Adrenal gland (tissue), 12 donors: ENCODE data around the gene RAB26. TPM values are rescaled to one million over a fixed set of nuclear protein-coding genes. Genes with fewer than 3 reads are reported as not detected.

Experiments
- DNase-seq, 7 donors: peaks; one replicate each; pipeline ENCODE4 v3.0.0-alpha.2; 2019 to 2020
- H3K27ac ChIP-seq, 5 donors: fragments of 200-600 bp; sonication (generic) in 4 of 5; 1 replicate in 3 of 5; 2 replicates in 2 of 5; pipeline versions ENCODE4 v1.5.1 to v1.8.0; 2016 to 2020; ENCODE audit warnings: mild to moderate bottlenecking in 1 of 5
- H3K27me3 ChIP-seq: fragments of 200-600 bp; 2 replicates; pipeline ENCODE4 v1.8.0; 2021
- H3K36me3 ChIP-seq, 2 donors: fragments of 200-600 bp; replicated peaks in 1 of 2; 1 replicate in 1 of 2; 2 replicates in 1 of 2; pipeline versions ENCODE4 v1.5.1 to v1.8.0; 2018 to 2022
- H3K4me1 ChIP-seq, 2 donors: fragments of 200-600 bp; replicated peaks in 1 of 2; 1 replicate in 1 of 2; 2 replicates in 1 of 2; pipeline versions ENCODE4 v1.5.1 to v1.8.0; 2018 to 2021
- H3K4me3 ChIP-seq, 4 donors: fragments of 200-600 bp; sonication (generic) in 3 of 4; one replicate each; pipeline ENCODE4 v1.5.1; 2016 to 2018
- H3K9me3 ChIP-seq, 3 donors: fragments of 200-600 bp; sonication (generic) in 1 of 3; replicated peaks in 1 of 3; 1 replicate in 2 of 3; 2 replicates in 1 of 3; pipeline versions ENCODE4 v1.5.1 to v1.8.0; 2016 to 2021
- POLR2A ChIP-seq, 2 donors: fragments of 450-650 bp; IDR thresholded peaks; one replicate each; pipeline ENCODE4 v1.6.1; 2017; ENCODE audit warnings: antibody characterized with exemption in 2 of 2, mild to moderate bottlenecking in 2 of 2, moderate library complexity in 1 of 2
- WGBS, 4 donors: extraction: QIAGEN DNeasy Blood & Tissue Kit in 2 of 4; methylation state at CpG; one replicate each; pipeline versions ENCODE4 v1.1.5 to v1.1.7; 2013 to 2017; 5-methylcytosine and 5-hydroxymethylcytosine counted together
- intact Hi-C, 2 donors: fragments of 100-400 bp; cut with DNase I; formaldehyde crosslinking; loops; one replicate each; pipeline versions ENCODE4 v1.14.1 to v1.15.0; 2022 to 2023
- polyA plus RNA-seq, 3 donors: library from polyadenylated mRNA; stranded (reverse); fragments of 200-250 nt in 2 of 3; fragments of 350-450 nt in 1 of 3; fragmentation: Illumina TruSeq in 1 of 3; extraction: RNeasy Lipid Tissue Mini Kit (QIAGEN cat#74804) in 1 of 3; gene quantifications; one replicate each; pipeline ENCODE4 v1.2.3, GENCODE V29; 2013 to 2014
- total RNA-seq, 9 donors: library from RNA; depleted of rRNA in 4 of 9; stranded (reverse); fragments of >200 nt in 4 of 9; fragments of 120-200 nt in 1 of 9; fragmentation: NEBNext Ultra II Directional in 1 of 9; extraction: Animal tissue kit (Norgen Biotek cat#: 25700) in 1 of 9; gene quantifications; one replicate each; pipeline versions ENCODE4 v1.1.0 to v1.2.4, GENCODE V29; 2013 to 2023
- TF ChIP-seq, protein P1 (sequence below), 6 experiments: fragments of 450-650 bp in 4 of 6; fragments of 200-600 bp in 2 of 6; sonication (generic) in 1 of 6; IDR thresholded peaks; 1 replicate in 5 of 6; 2 replicates in 1 of 6; pipeline versions ENCODE4 v1.5.1 to v1.8.0; 2016 to 2021; ENCODE audit warnings: antibody characterized with exemption in 6 of 6, mild to moderate bottlenecking in 2 of 6, moderate library complexity in 1 of 6
- donor health status: healthy with polysubstance abuse.
- donor health status: Bipolar disorder and iron deficiency.
- donor health status: DM: yes; HTN: yes; CAD: no.
- donor health status: DM: no; HTN: no; CAD: no.
- donor health status: DM: no; HTN: no; CAD: no.
- donor health status: DM: yes; HTN: yes; CAD: no.

RAB26 gene
- total and polyA plus RNA-seq, 12 donors: 0.46 to 23.1 (median 1.8) TPM; not detected in 2

GRCh38 chr16:2165861-2166260, 17.4 kb downstream of the RAB26 start:
- Histone ChIP-seq H3K9me3 (no peaks in the 10 kb centered on the region), H3K27ac (no peak overlapping the region), H3K27me3 (no peaks in the 10 kb centered on the region), H3K36me3 (peaks cover 0 to 12% of the 10 kb centered on the region in 2 donors), H3K4me3 (no peak overlapping the region), H3K4me1 (peaks cover 0 to 11% of the 10 kb centered on the region in 2 donors)
- no peak for DNase-seq
- intact Hi-C loops: loop anchor here in 1 of 2 donors (10.0 kb wide), 1 partner anchor 89 kb away; the partner anchor contains the start of gene ECI1
- WGBS, 4 donors: 90 to 97% (median 96%) methylated on average over 2 to 12 of the region's 12 CpGs
- TF ChIP-seq, protein P1, sequence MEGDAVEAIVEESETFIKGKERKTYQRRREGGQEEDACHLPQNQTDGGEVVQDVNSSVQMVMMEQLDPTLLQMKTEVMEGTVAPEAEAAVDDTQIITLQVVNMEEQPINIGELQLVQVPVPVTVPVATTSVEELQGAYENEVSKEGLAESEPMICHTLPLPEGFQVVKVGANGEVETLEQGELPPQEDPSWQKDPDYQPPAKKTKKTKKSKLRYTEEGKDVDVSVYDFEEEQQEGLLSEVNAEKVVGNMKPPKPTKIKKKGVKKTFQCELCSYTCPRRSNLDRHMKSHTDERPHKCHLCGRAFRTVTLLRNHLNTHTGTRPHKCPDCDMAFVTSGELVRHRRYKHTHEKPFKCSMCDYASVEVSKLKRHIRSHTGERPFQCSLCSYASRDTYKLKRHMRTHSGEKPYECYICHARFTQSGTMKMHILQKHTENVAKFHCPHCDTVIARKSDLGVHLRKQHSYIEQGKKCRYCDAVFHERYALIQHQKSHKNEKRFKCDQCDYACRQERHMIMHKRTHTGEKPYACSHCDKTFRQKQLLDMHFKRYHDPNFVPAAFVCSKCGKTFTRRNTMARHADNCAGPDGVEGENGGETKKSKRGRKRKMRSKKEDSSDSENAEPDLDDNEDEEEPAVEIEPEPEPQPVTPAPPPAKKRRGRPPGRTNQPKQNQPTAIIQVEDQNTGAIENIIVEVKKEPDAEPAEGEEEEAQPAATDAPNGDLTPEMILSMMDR (IDR thresholded peaks at IDR 0.05): no peak
- no peak for TF ChIP-seq POLR2A (IDR thresholded peaks at IDR 0.05)

- no peaks in the 10 kb centered on the region for H3K27me3 ChIP-seq
- intact Hi-C loops: loop anchor here in 1 of 2 donors (10.0 kb wide), 1 partner anchor 88 kb away; the partner anchor contains the start of gene ECI1
- peaks cover 0 to 18% of the 10 kb centered on the region in 2 donors for H3K36me3 ChIP-seq
- H3K4me1 ChIP-seq: peaks cover 0 to 11% of the 10 kb centered on the region in 2 donors
- no peak overlapping the region for H3K4me3 ChIP-seq
- H3K9me3 ChIP-seq: no peaks in the 10 kb centered on the region
- no peak overlapping the region for H3K27ac ChIP-seq
- TF ChIP-seq, protein P1 (IDR thresholded peaks at IDR 0.05): no peak
- no peak for TF ChIP-seq POLR2A (IDR thresholded peaks at IDR 0.05)
- DNase-seq: no peak
- 88 to 95% (median 92%) methylated on average over 14 to 17 of the region's 17 CpGs for WGBS, 4 donors
These were observed 18.0 kb downstream of the RAB26 start for GRCh38 chr16:2166263-2167067.

DNA sequence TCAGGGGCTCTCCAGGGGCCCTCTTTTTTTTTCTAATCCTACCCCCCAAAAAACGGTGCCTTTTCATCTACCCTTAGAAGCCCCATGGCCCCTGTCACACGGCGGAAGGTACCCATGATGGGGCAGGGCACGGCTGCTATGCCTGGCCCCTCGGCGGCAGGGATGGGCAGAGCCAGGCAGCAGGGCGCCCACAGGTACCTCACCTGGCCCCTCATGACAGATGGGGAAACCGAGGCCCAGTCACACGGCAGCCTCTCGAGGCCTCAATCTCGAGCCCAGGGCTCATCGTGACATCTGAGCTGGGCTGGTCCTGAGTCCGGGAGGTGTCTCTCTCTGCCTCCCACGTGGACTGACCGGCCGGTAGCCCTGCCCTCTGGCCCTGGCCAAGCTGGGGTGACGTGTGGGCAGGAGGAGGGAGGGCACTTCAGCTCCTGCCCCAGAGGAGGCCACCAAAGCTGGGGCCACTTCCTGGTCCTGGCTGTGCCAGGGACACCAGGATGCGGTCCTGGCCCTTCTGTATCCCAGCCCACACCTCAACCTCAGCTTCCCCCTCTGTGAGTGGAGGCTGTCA, 18.7 kb downstream of the RAB26 start:
- DNase-seq: peak in 1 of 7 donors; percentile 22
- intact Hi-C loops: loop anchor here in 1 of 2 donors (10.0 kb wide), 1 partner anchor 88 kb away; the partner anchor contains the start of gene ECI1
- H3K9me3 ChIP-seq: no peaks in the 10 kb centered on the region
- peaks cover 0 to 11% of the 10 kb centered on the region in 2 donors for H3K4me1 ChIP-seq
- H3K4me3 ChIP-seq: no peak overlapping the region
- no peak for TF ChIP-seq POLR2A (IDR thresholded peaks at IDR 0.05)
- TF ChIP-seq, protein P1 (IDR thresholded peaks at IDR 0.05): no peak
- no peak overlapping the region for H3K27ac ChIP-seq
- H3K27me3 ChIP-seq: no peaks in the 10 kb centered on the region
- H3K36me3 ChIP-seq: peaks cover 0 to 25% of the 10 kb centered on the region in 2 donors
- 78 to 89% (median 86%) methylated on average over 10 to 18 of the region's 18 CpGs for WGBS, 4 donors

DNA sequence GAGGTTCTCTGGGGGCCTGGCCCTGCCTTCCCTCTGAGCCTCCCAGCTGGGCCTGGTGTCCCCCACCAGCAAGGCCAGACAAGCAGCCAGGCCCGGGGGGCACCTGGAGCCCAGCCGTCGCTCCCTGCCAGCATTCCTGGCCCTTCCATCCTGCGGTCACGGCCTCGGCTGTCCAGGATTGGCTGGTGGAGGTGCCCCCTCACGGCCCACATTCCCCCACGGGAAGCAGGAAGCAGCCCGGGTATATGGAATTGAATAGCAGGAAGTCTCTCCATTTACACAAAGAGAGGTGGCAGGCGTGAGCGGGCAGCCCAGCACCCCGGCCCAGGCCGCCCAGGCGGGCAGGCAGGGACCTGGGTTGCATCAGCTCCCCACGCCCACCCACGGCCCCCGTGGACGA, 21.7 kb downstream of the RAB26 start:
- Histone ChIP-seq H3K27ac (peak overlapping the region in 2 of 5 donors; percentile 60 to 72), H3K4me1 (peaks cover 0 to 6% of the 10 kb centered on the region in 2 donors), H3K4me3 (peak overlapping the region in 1 of 4 donors; percentile 32), H3K27me3 (no peaks in the 10 kb centered on the region), H3K9me3 (no peaks in the 10 kb centered on the region), H3K36me3 (peaks cover 0 to 51% of the 10 kb centered on the region in 2 donors)
- WGBS, 4 donors: 70 to 89% (median 81%) methylated on average over 2 to 18 of the region's 18 CpGs
- DNase-seq: peak in 2 of 7 donors; percentile 27 to 50
- no peak for TF ChIP-seq POLR2A (IDR thresholded peaks at IDR 0.05)
- TF ChIP-seq, protein P1 (IDR thresholded peaks at IDR 0.05): no peak
- intact Hi-C loops: no loop called here
